DMS79 (cell line): ENCODE results near the gene TIAM2.

Source experiments
- DNase-seq: peaks from one replicate; lab custom pipeline; 2025; lab: John Stamatoyannopoulos, UW

The TIAM2 gene

GRCh38 chr6:155129744-155130143 lies 134.6 kb downstream of the TIAM2 start:
- no peak for DNase-seq

GRCh38 chr6:155130161-155130853 lies 135.2 kb downstream of the TIAM2 start:
- DNase-seq: no peak

DNA sequence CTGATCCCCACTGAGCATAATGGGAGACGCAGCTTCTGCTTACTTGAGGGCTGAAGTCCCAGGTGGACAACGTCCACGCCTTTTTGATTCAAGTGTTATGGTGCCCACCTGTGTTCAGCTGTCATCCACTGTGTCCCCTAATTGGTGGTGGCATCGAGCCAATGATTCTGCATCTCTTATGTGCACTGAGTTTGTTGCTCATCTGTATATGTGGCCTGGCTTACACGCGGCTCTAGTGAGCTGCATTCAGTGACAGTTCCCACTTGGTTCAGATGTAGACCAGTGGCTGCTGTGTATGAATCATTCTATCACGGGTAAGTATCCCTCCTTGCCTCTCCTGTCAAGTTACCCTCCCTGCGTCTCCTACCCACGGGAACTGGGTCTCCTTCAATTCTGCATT lies 137.5 kb downstream of the TIAM2 start:
- DNase-seq: no peak

DNA sequence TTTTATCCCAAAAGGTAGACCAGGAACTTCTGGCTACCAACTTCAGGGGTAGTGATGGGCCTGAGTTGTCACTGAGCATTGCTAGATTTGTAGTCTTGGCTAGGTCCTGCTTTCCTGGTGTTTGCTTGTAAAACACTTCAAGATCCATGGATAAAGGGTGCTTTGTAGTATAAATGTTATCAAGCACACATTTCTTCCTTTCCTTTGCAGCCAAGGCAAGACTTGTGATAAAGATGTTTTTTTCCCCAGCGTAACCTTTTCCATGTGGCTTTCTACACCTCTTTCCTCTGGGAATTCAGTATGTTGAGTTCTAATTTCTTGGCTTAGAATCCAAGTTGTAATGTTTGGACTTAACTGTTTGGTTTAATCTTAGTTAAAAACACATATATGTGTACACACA lies 145.9 kb downstream of the TIAM2 start:
- DNase-seq: no peak

DNA sequence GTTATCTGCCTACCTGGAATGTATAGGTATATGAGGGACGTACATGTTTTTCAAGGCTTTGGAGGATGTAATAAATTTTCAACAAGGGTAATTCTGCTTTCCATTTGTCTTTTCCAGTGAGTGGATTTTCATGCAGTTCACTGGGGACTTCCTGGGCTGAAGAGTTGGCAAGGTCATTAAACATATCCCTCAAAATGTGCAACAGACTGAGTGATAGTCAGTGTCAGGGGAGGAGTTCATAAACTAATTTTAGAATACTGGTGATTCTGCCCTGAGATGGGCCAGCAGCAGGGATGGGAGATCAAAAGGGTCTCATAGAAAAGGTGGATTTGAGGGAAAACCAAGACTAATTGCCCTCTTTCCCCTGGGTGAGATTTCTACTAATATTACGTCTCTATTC lies 146.4 kb downstream of the TIAM2 start:
- DNase-seq: no peak

DNA sequence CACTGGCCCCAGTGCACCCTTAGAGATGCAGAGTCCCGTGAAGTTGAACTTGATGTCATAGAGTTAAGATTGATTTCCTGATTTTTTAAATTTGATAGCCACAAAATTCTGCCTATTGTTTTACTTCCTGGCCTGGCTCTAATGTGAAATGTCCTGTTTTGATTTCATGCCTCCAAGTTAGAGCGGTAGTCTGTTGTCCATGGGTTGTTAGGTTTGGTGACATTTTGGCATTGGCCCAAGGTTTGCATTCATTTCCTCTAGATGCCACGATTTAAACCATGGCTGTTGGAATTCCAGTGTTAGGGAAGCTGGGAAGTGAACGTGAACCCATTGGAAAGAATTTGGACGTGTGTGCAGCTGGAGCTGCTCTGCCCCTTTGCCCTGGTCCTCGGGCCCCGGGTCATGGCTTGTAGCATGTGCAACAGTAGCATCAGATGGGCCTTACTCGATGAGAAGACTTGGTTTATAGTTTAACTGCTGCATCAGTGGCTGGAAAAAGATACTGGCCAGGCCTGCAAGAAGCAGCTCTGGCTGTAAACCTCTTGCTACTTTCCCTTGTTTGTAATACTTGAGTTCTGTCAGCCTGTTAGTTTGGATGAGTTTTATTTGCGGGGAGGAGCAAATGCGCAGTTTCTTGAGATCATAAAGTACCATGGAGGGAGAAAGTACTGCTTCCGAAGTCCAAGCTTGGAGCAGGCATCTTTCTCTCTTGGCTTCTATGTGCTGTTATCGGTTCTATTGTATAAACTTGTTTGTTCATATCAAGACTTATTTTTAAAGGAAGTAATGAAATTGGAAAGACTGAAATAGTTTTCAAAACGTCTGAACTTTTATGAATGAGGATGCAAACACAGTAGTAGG lies 147.3 kb downstream of the TIAM2 start:
- DNase-seq: no peak

GRCh38 chr6:155143029-155143577 lies 148.0 kb downstream of the TIAM2 start:
- DNase-seq: no peak

GRCh38 chr6:155143578-155144106 lies 148.5 kb downstream of the TIAM2 start:
- no peak for DNase-seq

GRCh38 chr6:155146205-155146604 lies 151.1 kb downstream of the TIAM2 start:
- no peak for DNase-seq

DNA sequence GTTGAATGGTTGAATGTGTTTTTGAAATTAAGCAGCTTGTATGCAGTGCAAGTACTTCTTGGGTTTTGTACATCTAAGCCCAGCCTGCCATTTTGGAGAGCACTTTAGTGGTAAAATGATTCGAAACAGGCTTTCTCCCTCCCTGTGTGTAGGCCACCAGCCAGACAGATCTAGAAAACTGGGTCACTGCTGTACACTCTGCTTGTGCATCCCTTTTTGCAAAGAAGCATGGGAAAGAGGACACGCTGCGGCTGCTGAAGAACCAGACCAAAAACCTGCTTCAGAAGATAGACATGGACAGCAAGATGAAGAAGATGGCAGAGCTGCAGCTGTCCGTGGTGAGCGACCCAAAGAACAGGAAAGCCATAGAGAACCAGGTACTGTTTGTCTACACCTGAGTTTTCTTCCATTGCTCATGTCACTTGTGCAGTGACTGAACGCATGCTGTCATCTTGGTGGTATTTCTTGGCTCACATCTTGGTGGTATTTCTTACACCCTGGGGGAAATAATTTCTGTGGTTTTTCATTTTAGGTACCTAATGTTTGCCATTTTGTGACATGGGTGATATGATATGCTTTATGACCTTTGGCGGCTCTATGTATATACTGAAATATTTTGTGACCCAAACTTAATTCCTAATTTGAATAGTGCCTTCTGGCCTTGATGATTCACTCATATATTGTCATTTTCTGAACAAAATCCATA lies 153.0 kb downstream of the TIAM2 start:
- no peak for DNase-seq

- DNase-seq: no peak
Observed at GRCh38 chr6:155150967-155151671, 156.0 kb downstream of the TIAM2 start.

GRCh38 chr6:155152211-155153076 lies 157.3 kb downstream of the TIAM2 start:
- no peak for DNase-seq

GRCh38 chr6:155154158-155154830 lies 159.2 kb downstream of the TIAM2 start:
- peak; percentile 61 for DNase-seq

DNA sequence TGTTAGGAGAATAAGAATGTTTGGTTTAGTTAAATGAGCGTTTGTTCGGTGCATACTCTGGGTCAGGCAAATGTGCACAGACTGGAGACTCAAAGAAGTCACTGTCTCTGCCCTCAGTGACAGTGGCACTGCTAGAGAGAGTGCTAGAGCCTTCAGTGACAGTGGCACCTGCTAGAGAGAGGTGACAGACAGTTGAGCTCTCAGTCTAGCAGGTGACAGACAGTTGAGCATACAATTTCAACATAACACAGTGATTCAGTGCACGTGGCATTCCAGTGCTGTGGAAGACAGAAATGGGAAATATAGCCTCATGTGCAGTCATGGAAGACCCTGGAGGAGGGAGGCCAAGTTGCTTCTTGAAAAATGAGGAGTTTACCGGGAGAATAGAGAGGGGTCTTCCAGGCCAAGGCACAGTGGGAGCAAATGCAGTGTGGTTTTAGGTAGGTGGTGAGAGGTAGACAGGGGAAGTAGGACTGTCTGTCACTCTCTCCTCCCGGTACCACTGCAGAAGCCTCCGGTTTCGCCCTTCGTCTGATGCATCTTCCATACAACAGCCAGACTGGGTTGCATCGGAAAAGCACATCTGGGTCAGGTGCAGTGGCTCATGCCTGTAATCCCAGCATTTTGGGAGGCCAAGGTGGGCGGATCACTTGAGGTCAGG lies 160.8 kb downstream of the TIAM2 start:
- DNase-seq: no peak

- DNase-seq: no peak
Observed at GRCh38 chr6:155157101-155157500, 162.0 kb downstream of the TIAM2 start.

DNA sequence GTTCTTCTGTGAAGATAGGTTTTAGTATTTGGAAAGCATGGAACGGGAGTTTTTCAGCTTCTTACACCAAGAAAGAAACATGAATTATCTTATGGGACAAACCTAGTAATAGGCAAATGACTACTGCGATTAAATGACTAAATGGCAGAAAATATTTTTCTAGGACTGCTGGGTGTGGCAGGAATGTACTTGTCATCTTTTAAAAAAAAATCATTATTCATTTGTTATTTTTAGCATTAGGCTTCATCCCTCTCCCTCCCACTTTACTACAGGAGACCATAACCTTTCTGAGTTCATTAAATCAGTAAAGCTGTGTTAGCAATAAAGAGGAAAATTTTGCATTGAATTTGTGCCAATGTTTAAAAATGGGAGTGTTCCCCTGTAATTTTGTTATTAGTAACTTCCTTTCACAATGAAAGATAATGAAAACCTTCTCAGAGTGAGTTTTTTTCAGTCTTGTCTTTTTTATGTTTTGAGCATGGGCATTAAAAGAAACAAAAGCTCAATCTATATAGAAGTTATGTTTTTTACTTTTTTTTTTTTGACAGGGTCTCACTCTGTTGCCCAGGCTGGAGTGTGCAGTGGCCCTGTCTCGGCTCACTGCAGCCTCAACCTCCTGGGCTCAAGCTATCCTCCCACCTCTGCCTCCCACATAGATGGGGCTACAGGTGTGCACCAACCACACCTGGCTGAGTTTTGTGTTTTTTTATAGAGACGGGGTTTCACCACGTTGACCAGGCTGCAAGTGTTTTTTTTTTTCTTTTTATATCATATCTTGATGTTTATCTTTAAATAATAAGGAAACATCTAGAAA lies 163.1 kb downstream of the TIAM2 start:
- no peak for DNase-seq

GRCh38 chr6:155162682-155163081 lies 167.6 kb downstream of the TIAM2 start:
- DNase-seq: no peak

DNA sequence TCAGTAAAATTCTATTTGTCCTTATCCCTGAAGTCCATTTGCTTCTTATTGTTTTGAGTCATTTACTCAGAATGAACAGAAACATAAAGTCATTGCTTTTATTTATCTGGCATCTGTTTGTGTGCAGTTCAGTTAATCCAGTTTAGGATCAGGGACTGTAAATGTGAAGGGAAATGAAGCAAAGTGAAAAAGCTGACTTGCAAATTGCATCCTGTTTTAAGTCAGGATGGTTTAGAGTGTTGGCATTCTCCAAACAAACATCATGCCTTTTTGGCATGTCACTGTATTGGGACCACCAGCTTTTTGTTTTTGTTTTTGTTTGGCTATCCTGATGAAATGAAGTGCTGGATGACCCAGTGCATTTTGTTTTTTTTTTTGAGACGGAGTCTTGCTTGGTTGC lies 168.5 kb downstream of the TIAM2 start:
- DNase-seq: no peak
